Panc1 (cell line): ENCODE data around the gene ZNF783.

Source experiments
- POLR2AphosphoS5 ChIP-seq: IDR thresholded peaks from 2 replicates; pipeline ENCODE4 v1.6.1; 2012; ENCODE audit warnings: mild to moderate bottlenecking, low read depth, low read length, moderate library complexity
- SIN3A ChIP-seq: IDR thresholded peaks from 2 replicates; pipeline ENCODE4 v1.6.1; 2012; ENCODE audit warnings: low read depth, mild to moderate bottlenecking, low read length, moderate library complexity, borderline replicate concordance; ENCODE audit not compliant: insufficient read depth
- TF ChIP-seq, protein P1 (sequence below): fragments of 450-650 bp; IDR thresholded peaks from 2 replicates; pipeline ENCODE4 v1.5.1; 2017; ENCODE audit warnings: mild to moderate bottlenecking

DNA sequence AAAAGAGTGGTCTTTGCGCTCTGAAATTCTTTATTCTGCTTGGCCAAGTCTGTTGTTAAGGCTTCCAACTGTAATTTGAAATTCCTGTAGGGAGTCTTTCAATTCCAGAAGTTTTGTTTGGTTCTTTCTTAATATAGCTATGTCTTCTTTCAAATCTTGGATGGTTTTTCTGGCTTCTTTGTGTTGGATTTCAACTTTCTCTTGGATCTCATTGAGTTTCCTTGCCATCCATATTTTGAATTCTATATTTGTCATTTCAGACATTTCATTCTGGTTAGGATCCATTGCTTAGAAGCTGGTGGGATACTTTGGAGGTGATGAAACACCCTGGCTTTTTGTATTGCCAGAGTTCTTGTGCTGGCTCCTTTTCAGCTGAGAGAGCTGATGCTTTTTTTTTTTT lies 55.5 kb downstream of the ZNF783 start:
- TF ChIP-seq, protein P1, sequence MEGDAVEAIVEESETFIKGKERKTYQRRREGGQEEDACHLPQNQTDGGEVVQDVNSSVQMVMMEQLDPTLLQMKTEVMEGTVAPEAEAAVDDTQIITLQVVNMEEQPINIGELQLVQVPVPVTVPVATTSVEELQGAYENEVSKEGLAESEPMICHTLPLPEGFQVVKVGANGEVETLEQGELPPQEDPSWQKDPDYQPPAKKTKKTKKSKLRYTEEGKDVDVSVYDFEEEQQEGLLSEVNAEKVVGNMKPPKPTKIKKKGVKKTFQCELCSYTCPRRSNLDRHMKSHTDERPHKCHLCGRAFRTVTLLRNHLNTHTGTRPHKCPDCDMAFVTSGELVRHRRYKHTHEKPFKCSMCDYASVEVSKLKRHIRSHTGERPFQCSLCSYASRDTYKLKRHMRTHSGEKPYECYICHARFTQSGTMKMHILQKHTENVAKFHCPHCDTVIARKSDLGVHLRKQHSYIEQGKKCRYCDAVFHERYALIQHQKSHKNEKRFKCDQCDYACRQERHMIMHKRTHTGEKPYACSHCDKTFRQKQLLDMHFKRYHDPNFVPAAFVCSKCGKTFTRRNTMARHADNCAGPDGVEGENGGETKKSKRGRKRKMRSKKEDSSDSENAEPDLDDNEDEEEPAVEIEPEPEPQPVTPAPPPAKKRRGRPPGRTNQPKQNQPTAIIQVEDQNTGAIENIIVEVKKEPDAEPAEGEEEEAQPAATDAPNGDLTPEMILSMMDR: no peak
- TF ChIP-seq SIN3A (no peak), POLR2AphosphoS5 (no peak)
